ENCODE data around the gene GSN.

The GSN gene

GRCh38 chr9:121273064-121273775, 5.3 kb downstream of the GSN start:
- DNase-seq: no peak

GRCh38 chr9:121274851-121275250, 6.9 kb downstream of the GSN start:
- no peak for DNase-seq

GRCh38 chr9:121275781-121276658, 8.1 kb downstream of the GSN start:
- no peak for DNase-seq

- DNase-seq: no peak
Observed at GRCh38 chr9:121277026-121277425, 9.1 kb downstream of the GSN start.

GRCh38 chr9:121277518-121278295, 9.7 kb downstream of the GSN start:
- DNase-seq: peak; percentile 82

GRCh38 chr9:121278477-121279261, 10.7 kb downstream of the GSN start:
- peak; percentile 99 for DNase-seq

GRCh38 chr9:121279776-121280388, 11.9 kb downstream of the GSN start:
- no peak for DNase-seq

- no peak for DNase-seq
Observed at GRCh38 chr9:121280715-121281613, 13.0 kb downstream of the GSN start.

- DNase-seq: peak; percentile 38
Observed at GRCh38 chr9:121281614-121282276, 13.8 kb downstream of the GSN start.

- DNase-seq: peak; percentile 82
Observed at GRCh38 chr9:121282277-121283079, 14.5 kb downstream of the GSN start.

- no peak for DNase-seq
Observed at GRCh38 chr9:121283080-121283398, 15.1 kb downstream of the GSN start.

GRCh38 chr9:121283856-121284732, 16.1 kb downstream of the GSN start:
- no peak for DNase-seq

- no peak for DNase-seq
Observed at GRCh38 chr9:121284733-121285451, 16.9 kb downstream of the GSN start.

GRCh38 chr9:121285835-121286687, 18.1 kb downstream of the GSN start:
- peak; percentile 79 for DNase-seq

GRCh38 chr9:121286688-121286972, 18.7 kb downstream of the GSN start:
- DNase-seq: no peak

- DNase-seq: peak; percentile 99
Observed at GRCh38 chr9:121286973-121287741, 19.2 kb downstream of the GSN start.
